BJ (cell line): Measurements from ENCODE around the gene NDC1. TPM values are rescaled to one million over a fixed set of nuclear protein-coding genes. Genes with fewer than 3 reads are reported as not detected.

Source experiments
- CTCF ChIA-PET: fragments of 350-600 bp; formaldehyde crosslinking; extraction: SDS; loops from one replicate; lab custom pipeline; 2021; ENCODE audit warnings: antibody characterized with exemption, inconsistent platforms; lab: Yijun Ruan, JAX
- POLR2A ChIA-PET: fragments of 300-600 bp; sonication (Branson Sonifier 250); formaldehyde crosslinking; extraction: SDS; loops from one replicate; lab custom pipeline; 2021; ENCODE audit warnings: antibody characterized with exemption; lab: Charles Lee
- DNase-seq: peaks from one replicate; pipeline ENCODE4 v3.0.0-alpha.2; 2011; ENCODE audit warnings: low read depth
- H3K27me3 ChIP-seq: 2 replicates; pipeline ENCODE4 v1.6.0; 2011; ENCODE audit warnings: low read length; ENCODE audit not compliant: control insufficient read depth, insufficient read depth
- H3K36me3 ChIP-seq: 2 replicates; pipeline ENCODE4 v1.5.1; 2011; ENCODE audit warnings: low read length; ENCODE audit not compliant: control insufficient read depth, insufficient read depth
- H3K4me3 ChIP-seq: 2 replicates; pipeline ENCODE4 v1.5.1; 2011; ENCODE audit warnings: low read depth, mild to moderate bottlenecking, control low read depth, low read length
- polyA plus RNA-seq: library from polyadenylated mRNA; depleted of rRNA; stranded (reverse); fragments of >200 nt; gene quantifications from 2 replicates; pipeline ENCODE4 v1.2.3, GENCODE V29; 2011
- TF ChIP-seq, protein P1 (sequence below): IDR thresholded peaks from 2 replicates; pipeline ENCODE4 v1.5.1; 2011; ENCODE audit warnings: low read depth, mild to moderate bottlenecking, control low read depth, inconsistent platforms, low read length, moderate library complexity; ENCODE audit not compliant: insufficient read depth

Gene NDC1
- polyA plus RNA-seq, 1 experiment: 17.5 TPM

DNA sequence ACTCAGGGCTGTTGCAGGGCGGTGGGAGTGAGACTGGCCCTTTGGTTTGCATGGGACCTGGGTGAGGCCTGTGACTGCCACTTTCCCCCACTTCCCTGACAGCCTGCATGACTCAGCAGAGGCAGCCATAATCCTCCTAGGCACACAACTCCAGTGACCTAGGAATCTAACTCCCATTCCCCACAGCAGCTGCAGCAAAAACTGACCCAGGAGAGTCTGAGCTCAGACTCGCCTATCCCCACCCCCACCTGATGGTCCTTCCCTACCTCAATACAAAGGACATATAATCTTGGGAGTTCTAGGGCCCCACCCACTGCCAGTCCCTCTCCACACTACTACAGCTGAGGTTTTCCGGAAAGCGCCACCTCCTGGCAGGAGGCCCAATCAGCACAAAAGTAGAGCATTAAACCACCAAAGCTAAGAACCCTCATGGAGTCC lies 26.7 kb downstream of the NDC1 start:
- Histone ChIP-seq H3K4me3 (no peak overlapping the region), H3K27me3 (no peaks in the 10 kb centered on the region), H3K36me3 (no peaks in the 10 kb centered on the region)
- no peak for DNase-seq
- ChIA-PET CTCF (interaction anchor here (1.5 kb wide), 1 partner anchor 48 kb away, joined by 5 read pairs; no protein-coding TSS in a partner anchor), POLR2A (no interaction called here)
- TF ChIP-seq, protein P1, sequence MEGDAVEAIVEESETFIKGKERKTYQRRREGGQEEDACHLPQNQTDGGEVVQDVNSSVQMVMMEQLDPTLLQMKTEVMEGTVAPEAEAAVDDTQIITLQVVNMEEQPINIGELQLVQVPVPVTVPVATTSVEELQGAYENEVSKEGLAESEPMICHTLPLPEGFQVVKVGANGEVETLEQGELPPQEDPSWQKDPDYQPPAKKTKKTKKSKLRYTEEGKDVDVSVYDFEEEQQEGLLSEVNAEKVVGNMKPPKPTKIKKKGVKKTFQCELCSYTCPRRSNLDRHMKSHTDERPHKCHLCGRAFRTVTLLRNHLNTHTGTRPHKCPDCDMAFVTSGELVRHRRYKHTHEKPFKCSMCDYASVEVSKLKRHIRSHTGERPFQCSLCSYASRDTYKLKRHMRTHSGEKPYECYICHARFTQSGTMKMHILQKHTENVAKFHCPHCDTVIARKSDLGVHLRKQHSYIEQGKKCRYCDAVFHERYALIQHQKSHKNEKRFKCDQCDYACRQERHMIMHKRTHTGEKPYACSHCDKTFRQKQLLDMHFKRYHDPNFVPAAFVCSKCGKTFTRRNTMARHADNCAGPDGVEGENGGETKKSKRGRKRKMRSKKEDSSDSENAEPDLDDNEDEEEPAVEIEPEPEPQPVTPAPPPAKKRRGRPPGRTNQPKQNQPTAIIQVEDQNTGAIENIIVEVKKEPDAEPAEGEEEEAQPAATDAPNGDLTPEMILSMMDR: 0 out of 2 replicates have a peak, but pooled peaks have one; percentile 9

DNA sequence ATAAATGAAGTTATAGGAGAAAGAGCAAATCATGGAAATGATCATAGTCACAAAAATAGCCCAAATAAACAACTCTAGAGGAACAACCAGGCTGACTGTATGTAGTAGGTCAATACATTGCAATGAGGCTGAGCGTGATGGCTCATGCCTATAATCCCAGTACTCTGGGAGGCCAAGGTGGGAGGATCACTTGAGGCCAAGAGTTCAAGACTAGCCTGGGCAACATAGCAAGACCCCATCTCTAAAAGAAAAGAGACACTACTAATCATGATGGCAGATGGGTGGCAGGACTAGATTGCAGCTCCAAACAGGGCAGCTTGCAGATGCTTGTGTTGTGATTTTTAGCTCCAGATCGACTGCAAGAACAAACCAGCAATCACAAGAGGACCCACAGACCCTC lies 27.6 kb downstream of the NDC1 start:
- CTCF ChIA-PET: interaction anchor here (1.5 kb wide), 1 partner anchor 49 kb away, joined by 5 read pairs; no protein-coding TSS in a partner anchor
- Histone ChIP-seq H3K36me3 (no peaks in the 10 kb centered on the region), H3K4me3 (no peak overlapping the region), H3K27me3 (no peaks in the 10 kb centered on the region)
- TF ChIP-seq, protein P1: no peak
- POLR2A ChIA-PET: no interaction called here
- no peak for DNase-seq

DNA sequence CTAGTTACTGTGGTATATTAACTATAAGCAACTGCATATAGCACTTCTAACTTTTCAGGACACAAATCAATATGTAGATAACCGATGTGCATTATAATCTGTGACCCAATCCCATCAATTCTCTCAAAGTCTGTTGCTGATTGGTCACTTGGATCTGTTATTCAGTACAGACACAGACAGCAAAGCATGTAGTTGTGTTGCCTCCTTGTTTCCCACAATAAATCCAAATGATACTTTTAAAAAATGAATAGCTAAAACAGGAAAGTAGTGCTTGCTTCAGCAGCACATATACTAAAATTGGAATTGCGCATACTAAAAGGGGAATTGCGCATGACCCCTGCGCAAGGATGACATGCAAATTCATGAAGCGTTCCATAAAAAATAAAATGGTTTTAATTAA lies 28.1 kb downstream of the NDC1 start:
- POLR2A ChIA-PET: no interaction called here
- Histone ChIP-seq H3K4me3 (no peak overlapping the region), H3K36me3 (no peaks in the 10 kb centered on the region), H3K27me3 (no peaks in the 10 kb centered on the region)
- CTCF ChIA-PET: interaction anchor here (1.5 kb wide), 1 partner anchor 50 kb away, joined by 5 read pairs; no protein-coding TSS in a partner anchor
- no peak for DNase-seq
- TF ChIP-seq, protein P1: no peak

DNA sequence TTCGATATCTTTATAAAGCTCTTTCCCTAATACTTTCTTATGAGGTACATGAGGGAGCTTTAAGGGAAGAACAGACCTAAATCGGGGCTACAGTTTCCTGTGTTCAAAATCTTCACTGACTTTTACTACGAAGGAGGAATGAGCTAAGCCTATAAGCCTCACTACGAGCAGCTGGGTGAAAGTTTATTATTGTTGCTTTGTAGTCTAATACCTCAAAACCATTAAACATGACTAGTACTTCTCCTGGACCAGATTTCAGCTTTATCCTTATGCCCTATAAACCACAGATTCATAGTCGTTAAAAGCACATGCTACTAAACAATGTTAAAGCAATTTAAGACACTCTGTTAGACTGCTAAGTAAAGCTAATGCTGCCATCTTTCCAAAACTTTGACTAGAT lies 30.2 kb downstream of the NDC1 start:
- H3K27me3 ChIP-seq: no peaks in the 10 kb centered on the region
- H3K4me3 ChIP-seq: no peak overlapping the region
- CTCF ChIA-PET: no interaction called here
- POLR2A ChIA-PET: no interaction called here
- TF ChIP-seq, protein P1: no peak
- no peaks in the 10 kb centered on the region for H3K36me3 ChIP-seq
- DNase-seq: peak; percentile 69

DNA sequence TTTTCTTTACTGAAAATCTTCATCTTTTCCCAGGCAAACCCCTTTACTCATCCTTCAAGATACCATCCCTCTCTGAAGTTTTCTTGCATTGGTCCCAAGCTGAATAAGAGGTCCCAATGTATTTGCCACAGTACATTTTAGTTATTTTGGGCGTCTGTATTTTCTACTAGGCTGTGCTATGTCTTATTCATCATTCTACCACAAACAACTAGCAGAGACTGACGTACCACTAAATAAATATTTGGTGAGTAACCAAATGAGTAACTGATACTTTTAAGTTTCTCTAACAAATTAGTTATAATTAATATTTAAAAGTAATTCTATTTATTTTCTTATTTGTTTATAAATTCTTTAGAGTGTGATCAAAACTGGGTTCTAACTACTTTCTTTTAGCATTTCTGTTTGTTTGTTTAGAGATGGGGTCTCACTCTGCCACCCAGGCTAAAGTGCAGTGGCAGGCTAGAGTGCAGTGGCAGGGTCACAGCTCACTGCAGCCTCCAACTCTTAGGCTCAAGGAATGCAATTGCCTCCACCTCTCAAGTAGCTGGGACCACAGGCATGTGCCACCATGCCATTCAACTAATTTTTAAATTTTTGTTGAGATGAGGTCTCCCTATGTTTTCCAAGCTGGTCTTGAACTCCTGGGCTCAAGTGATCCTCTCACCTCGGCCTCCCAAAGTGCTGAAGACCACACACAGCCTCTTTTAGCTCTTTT lies 33.1 kb downstream of the NDC1 start:
- no peak for DNase-seq
- CTCF ChIA-PET: interaction anchor here (0.5 kb wide), 1 partner anchor 10 kb away, joined by 3 read pairs; no protein-coding TSS in a partner anchor
- TF ChIP-seq, protein P1: no peak

More for the DNA sequence above, 33.1 kb downstream of the NDC1 start:
- Histone ChIP-seq H3K4me3 (no peak overlapping the region), H3K36me3 (no peaks in the 10 kb centered on the region; the same call in 1 of the 2 replicates), H3K27me3 (no peaks in the 10 kb centered on the region)
- POLR2A ChIA-PET: no interaction called here
